Measurements from ENCODE around the gene GALK1. TPM values are rescaled to one million over a fixed set of nuclear protein-coding genes. Genes with fewer than 3 reads are reported as not detected.
A peak's percentile ranks its signal among the peaks of the same experiment; 100 is the strongest.

The GALK1 gene
- total and polyA plus RNA-seq, 2 of the 13 experiments (the other 11 are each of a cell fraction or from before 2014, with no cell fraction given): 59.9 to 93.6 TPM

DNA sequence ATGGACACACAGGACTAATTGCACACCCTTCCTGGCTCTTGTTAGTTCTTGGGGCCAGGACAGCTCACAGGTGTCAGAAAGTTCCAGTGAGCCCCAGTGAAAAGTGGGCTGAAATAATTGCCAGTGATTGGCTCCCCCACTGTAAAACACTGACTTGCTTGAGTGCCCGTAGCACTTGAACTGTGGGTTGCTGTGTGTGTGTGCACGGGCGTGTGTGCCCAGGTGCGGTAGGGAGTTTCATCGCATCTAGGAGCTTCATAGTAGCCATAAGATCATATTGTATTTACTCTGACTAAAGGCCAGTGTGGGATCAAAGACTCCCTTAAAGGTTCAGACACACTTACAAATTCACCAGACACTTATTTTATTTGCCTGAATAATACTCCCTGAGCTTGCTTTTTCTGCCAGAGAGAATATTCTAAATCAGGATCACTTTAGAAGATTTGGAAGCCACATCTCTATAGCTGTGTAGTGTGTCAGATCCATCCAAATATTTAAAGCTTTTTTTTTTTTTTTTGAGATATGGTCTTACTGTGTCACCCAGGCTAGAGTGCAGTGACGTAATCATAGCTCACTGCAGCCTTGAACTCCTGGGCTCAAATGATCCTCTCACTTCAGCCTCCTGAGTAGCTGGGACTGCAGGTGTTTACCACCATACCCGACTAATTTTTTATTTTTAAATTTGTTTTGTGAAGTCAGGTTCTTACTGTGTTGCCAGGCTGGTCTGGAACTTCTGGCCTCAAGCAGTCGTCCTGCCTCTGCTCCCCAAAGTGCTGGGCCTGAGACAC, 31.0 kb upstream of the GALK1 start:
- ChIA-PET CTCF (ENCODE audit: low intra/inter-chr PET ratio, low total read pairs) (no interaction called here), POLR2A (interaction anchor here (0.9 to 4.8 kb wide), 7 partner anchors 11 to 81 kb away, joined by 3 to 52 read pairs (median 4); partner anchors contain the start of gene UNK)
- H3K27me3 ChIP-seq (ENCODE audit: control insufficient read depth in 1 of 2, insufficient read depth in 2 of 2, low read length in 2 of 2): no peaks in the 10 kb centered on the region
- H3K4me3 ChIP-seq (replicated peaks in 1 of 3; ENCODE audit: insufficient read depth in 1 of 3, low read depth in 2 of 3, low read length in 3 of 3): no peak overlapping the region
- no peak overlapping the region for H2AFZ ChIP-seq (ENCODE audit: low read length)
- ATAC-seq (peak; percentile 54), FAIRE-seq (peak; percentile 65), DNase-seq (ENCODE audit: low spot score) (no peak)
- intact Hi-C loops (cut with micrococcal nuclease; ENCODE audit: unreplicated experiment) (no loop called here), in situ Hi-C loops (cut with HindIII; ENCODE audit: extremely low pct_ligation_motif_present, low pct_unique_long_range_greater_than_20kb) (no loop called here)
- no peak overlapping the region for H3K9ac ChIP-seq (ENCODE audit: insufficient read depth, low read depth, low read length)
- 65% methylated on average over 8 of the region's 8 CpGs for WGBS (ENCODE audit: low lambda C conversion rate)
- peaks cover 14 to 61% of the 10 kb centered on the region in 2 experiments for H3K36me3 ChIP-seq (replicated peaks in 1 of 2; ENCODE audit: control insufficient read depth in 1 of 2, insufficient read depth in 2 of 2, low read length in 2 of 2)
- H4K20me1 ChIP-seq (ENCODE audit: insufficient read depth, low read length): 0 out of 2 replicates have a peak, but pooled peaks cover 5% of the 10 kb centered on the region
- no peaks in the 10 kb centered on the region for H3K9me3 ChIP-seq (ENCODE audit: low read length)
- H3K4me2 ChIP-seq (ENCODE audit: low read depth, low read length): peak overlapping the region; percentile 14; the same call in 1 of the 2 replicates
- BruUV-seq (replicated peaks): TSS peak; percentile 2
- H3K4me1 ChIP-seq (ENCODE audit: insufficient read depth, low read length): peaks cover 18% of the 10 kb centered on the region
- H3K79me2 ChIP-seq (ENCODE audit: insufficient read depth, low read length): peaks cover 60% of the 10 kb centered on the region
- H3K27ac ChIP-seq (ENCODE audit: extremely low read length, insufficient read depth, low read length): peak overlapping the region; percentile 47
- no peak for TF ChIP-seq GLI4 (CRISPR knock-in tag; IDR thresholded peaks at IDR 0.05; ENCODE audit: borderline replicate concordance)
- no peak for TF ChIP-seq ZNF260 (CRISPR knock-in tag; IDR thresholded peaks at IDR 0.05; ENCODE audit: borderline replicate concordance, low read depth)
- TF ChIP-seq, protein P1, sequence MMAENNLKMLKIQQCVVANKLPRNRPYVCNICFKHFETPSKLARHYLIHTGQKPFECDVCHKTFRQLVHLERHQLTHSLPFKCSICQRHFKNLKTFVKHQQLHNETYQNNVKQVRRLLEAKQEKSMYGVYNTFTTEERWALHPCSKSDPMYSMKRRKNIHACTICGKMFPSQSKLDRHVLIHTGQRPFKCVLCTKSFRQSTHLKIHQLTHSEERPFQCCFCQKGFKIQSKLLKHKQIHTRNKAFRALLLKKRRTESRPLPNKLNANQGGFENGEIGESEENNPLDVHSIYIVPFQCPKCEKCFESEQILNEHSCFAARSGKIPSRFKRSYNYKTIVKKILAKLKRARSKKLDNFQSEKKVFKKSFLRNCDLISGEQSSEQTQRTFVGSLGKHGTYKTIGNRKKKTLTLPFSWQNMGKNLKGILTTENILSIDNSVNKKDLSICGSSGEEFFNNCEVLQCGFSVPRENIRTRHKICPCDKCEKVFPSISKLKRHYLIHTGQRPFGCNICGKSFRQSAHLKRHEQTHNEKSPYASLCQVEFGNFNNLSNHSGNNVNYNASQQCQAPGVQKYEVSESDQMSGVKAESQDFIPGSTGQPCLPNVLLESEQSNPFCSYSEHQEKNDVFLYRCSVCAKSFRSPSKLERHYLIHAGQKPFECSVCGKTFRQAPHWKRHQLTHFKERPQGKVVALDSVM (CRISPR knock-in tag; IDR thresholded peaks at IDR 0.05): peak; percentile 85
- TF ChIP-seq TEAD3 (CRISPR knock-in tag; optimal IDR thresholded peaks at IDR 0.05; ENCODE audit: borderline replicate concordance): peak; percentile 9
- TF ChIP-seq NFKB2 (CRISPR knock-in tag; IDR thresholded peaks at IDR 0.05; ENCODE audit: borderline replicate concordance): no peak
- TF ChIP-seq RBM22 (optimal IDR thresholded peaks at IDR 0.05; ENCODE audit: low read length): peak; percentile 69
- TF ChIP-seq ZNF143 (CRISPR knock-in tag; IDR thresholded peaks at IDR 0.05): no peak
- no peak for TF ChIP-seq SOX6 (IDR thresholded peaks at IDR 0.05)
- TF ChIP-seq SOX6 (CRISPR knock-in tag; IDR thresholded peaks at IDR 0.05): peak; percentile 32; the same call in 1 of the 2 replicates
- TF ChIP-seq YEATS4 (CRISPR knock-in tag; IDR thresholded peaks at IDR 0.05; ENCODE audit: borderline replicate concordance): 0 out of 2 replicates have a peak, but pooled peaks have one; percentile 26
- TF ChIP-seq, protein P2, sequence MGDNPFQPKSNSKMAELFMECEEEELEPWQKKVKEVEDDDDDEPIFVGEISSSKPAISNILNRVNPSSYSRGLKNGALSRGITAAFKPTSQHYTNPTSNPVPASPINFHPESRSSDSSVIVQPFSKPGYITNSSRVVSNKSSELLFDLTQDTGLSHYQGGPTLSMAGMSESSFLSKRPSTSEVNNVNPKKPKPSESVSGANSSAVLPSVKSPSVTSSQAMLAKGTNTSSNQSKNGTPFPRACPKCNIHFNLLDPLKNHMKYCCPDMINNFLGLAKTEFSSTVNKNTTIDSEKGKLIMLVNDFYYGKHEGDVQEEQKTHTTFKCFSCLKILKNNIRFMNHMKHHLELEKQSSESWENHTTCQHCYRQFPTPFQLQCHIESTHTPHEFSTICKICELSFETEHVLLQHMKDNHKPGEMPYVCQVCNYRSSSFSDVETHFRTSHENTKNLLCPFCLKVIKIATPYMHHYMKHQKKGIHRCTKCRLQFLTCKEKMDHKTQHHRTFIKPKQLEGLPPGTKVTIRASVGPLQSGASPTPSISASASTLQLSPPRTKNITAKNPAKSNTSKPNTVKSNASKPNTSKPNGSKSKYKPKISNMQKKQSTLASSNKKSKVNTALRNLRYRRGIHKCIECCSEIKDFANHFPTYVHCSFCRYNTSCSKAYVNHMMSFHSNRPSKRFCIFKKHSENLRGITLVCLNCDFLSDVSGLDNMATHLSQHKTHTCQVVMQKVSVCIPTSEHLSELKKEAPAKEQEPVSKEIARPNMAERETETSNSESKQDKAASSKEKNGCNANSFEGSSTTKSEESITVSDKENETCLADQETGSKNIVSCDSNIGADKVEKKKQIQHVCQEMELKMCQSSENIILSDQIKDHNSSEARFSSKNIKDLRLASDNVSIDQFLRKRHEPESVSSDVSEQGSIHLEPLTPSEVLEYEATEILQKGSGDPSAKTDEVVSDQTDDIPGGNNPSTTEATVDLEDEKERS (CRISPR knock-in tag; IDR thresholded peaks at IDR 0.05): 0 out of 2 replicates have a peak, but pooled peaks have one; percentile 31
- no peak for TF ChIP-seq MAFF (IDR thresholded peaks at IDR 0.05; ENCODE audit: low read depth, low read length)
- TF ChIP-seq, protein P3, sequence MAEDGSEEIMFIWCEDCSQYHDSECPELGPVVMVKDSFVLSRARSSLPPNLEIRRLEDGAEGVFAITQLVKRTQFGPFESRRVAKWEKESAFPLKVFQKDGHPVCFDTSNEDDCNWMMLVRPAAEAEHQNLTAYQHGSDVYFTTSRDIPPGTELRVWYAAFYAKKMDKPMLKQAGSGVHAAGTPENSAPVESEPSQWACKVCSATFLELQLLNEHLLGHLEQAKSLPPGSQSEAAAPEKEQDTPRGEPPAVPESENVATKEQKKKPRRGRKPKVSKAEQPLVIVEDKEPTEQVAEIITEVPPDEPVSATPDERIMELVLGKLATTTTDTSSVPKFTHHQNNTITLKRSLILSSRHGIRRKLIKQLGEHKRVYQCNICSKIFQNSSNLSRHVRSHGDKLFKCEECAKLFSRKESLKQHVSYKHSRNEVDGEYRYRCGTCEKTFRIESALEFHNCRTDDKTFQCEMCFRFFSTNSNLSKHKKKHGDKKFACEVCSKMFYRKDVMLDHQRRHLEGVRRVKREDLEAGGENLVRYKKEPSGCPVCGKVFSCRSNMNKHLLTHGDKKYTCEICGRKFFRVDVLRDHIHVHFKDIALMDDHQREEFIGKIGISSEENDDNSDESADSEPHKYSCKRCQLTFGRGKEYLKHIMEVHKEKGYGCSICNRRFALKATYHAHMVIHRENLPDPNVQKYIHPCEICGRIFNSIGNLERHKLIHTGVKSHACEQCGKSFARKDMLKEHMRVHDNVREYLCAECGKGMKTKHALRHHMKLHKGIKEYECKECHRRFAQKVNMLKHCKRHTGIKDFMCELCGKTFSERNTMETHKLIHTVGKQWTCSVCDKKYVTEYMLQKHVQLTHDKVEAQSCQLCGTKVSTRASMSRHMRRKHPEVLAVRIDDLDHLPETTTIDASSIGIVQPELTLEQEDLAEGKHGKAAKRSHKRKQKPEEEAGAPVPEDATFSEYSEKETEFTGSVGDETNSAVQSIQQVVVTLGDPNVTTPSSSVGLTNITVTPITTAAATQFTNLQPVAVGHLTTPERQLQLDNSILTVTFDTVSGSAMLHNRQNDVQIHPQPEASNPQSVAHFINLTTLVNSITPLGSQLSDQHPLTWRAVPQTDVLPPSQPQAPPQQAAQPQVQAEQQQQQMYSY (CRISPR knock-in tag; IDR thresholded peaks at IDR 0.05): no peak
- peak; percentile 49 for TF ChIP-seq CREB1 (IDR thresholded peaks at IDR 0.05)
- no peak for TF ChIP-seq CREB1 (CRISPR knock-in tag; IDR thresholded peaks at IDR 0.05)

All from HepG2 (cell line).